ENCODE data around the gene PPM1A.

DNA sequence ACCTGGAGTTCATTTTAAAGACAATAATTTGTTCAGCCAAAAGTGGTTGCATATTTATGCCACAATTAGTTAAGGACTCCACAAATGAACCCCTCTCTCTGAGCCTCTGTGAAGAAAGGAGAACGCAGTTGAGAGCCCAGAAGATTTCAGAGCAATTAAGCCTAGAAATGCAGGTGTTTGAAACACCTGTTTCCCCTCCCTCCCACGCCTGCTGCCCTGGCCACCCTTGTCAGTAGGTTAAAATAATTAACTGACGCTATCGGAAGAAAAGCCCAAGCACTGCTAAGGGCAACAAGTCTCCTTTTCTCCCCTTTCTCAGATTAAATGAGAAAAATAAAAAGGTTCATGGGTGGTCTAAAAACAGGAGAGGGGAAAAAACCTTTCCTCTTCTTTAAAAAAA, 99.2 kb downstream of the PPM1A start:
- TF ChIP-seq LEF1 (IDR thresholded peaks at IDR 0.05; ENCODE audit: borderline replicate concordance) (no peak), ARNT (IDR thresholded peaks at IDR 0.05) (no peak), FOXM1 (IDR thresholded peaks at IDR 0.05; ENCODE audit: borderline replicate concordance) (no peak), L3MBTL2 (conservative IDR thresholded peaks at IDR 0.05) (no peak), ELF4 (IDR thresholded peaks at IDR 0.05) (no peak), NFRKB (IDR thresholded peaks at IDR 0.05) (no peak), SUZ12 (IDR thresholded peaks at IDR 0.05) (no peak), SP1 (IDR thresholded peaks at IDR 0.05) (no peak), CTBP1 (IDR thresholded peaks at IDR 0.05; ENCODE audit: borderline replicate concordance) (no peak), BHLHE40 (IDR thresholded peaks at IDR 0.05; ENCODE audit: borderline replicate concordance) (no peak), HDGF (IDR thresholded peaks at IDR 0.05; ENCODE audit: borderline replicate concordance) (no peak), PKNOX1 (IDR thresholded peaks at IDR 0.05) (no peak), ZNF384 (IDR thresholded peaks at IDR 0.05) (no peak)
